ENCODE data around the gene CCSER2.

The CCSER2 gene

GRCh38 chr10:84293574-84294016 lies 34.8 kb upstream of the CCSER2 start:
- no peak for DNase-seq (ENCODE audit: low read depth, low spot score)
- no CpG with 5 or more reads among the region's 4 CpGs for WGBS (ENCODE audit: insufficient coverage, insufficient read length)

GRCh38 chr10:84294766-84295447 lies 33.5 kb upstream of the CCSER2 start:
- H3K36me3 ChIP-seq (ENCODE audit: control insufficient read depth, insufficient read depth, low read length) = no peaks in the 10 kb centered on the region
- H3K4me3 ChIP-seq (ENCODE audit: low read length) = no peak overlapping the region
- no peaks in the 10 kb centered on the region for H3K27me3 ChIP-seq (ENCODE audit: control insufficient read depth, insufficient read depth, low read length)
- no peak overlapping the region for H3K27ac ChIP-seq (ENCODE audit: low read length)
- DNase-seq (ENCODE audit: low read depth, low spot score) = no peak
- no CpG with 5 or more reads among the region's 1 CpG for WGBS (ENCODE audit: insufficient coverage, insufficient read length)
- peaks cover 9% of the 10 kb centered on the region for H3K4me1 ChIP-seq (ENCODE audit: control insufficient read depth, insufficient read depth, low read length)
- no peaks in the 10 kb centered on the region for H3K9me3 ChIP-seq (ENCODE audit: control insufficient read depth, insufficient read depth, low read length)

More at GRCh38 chr10:84293574-84294016, 34.8 kb upstream of the CCSER2 start:
- no peak overlapping the region for H3K27ac ChIP-seq (ENCODE audit: low read length)
- H3K36me3 ChIP-seq (ENCODE audit: control insufficient read depth, insufficient read depth, low read length) = no peaks in the 10 kb centered on the region
- H3K4me3 ChIP-seq (ENCODE audit: low read length) = no peak overlapping the region
- H3K27me3 ChIP-seq (ENCODE audit: control insufficient read depth, insufficient read depth, low read length) = no peaks in the 10 kb centered on the region
- H3K9me3 ChIP-seq (ENCODE audit: control insufficient read depth, insufficient read depth, low read length) = no peaks in the 10 kb centered on the region
- H3K4me1 ChIP-seq (ENCODE audit: control insufficient read depth, insufficient read depth, low read length) = peaks cover 9% of the 10 kb centered on the region

GRCh38 chr10:84296091-84296981 lies 32.1 kb upstream of the CCSER2 start:
- DNase-seq (ENCODE audit: low read depth, low spot score) = peak; percentile 29
- Histone ChIP-seq H3K4me1 (ENCODE audit: control insufficient read depth, insufficient read depth, low read length) (peaks cover 9% of the 10 kb centered on the region), H3K27me3 (ENCODE audit: control insufficient read depth, insufficient read depth, low read length) (no peaks in the 10 kb centered on the region), H3K36me3 (ENCODE audit: control insufficient read depth, insufficient read depth, low read length) (no peaks in the 10 kb centered on the region), H3K9me3 (ENCODE audit: control insufficient read depth, insufficient read depth, low read length) (no peaks in the 10 kb centered on the region), H3K4me3 (ENCODE audit: low read length) (no peak overlapping the region), H3K27ac (ENCODE audit: low read length) (peak overlapping the region; percentile 54)
- WGBS (ENCODE audit: insufficient coverage, insufficient read length) = no CpG with 5 or more reads among the region's 10 CpGs

GRCh38 chr10:84298057-84298456 lies 30.3 kb upstream of the CCSER2 start:
- H3K9me3 ChIP-seq (ENCODE audit: control insufficient read depth, insufficient read depth, low read length) = no peaks in the 10 kb centered on the region
- H3K4me1 ChIP-seq (ENCODE audit: control insufficient read depth, insufficient read depth, low read length) = peaks cover 9% of the 10 kb centered on the region
- no CpG with 5 or more reads among the region's 3 CpGs for WGBS (ENCODE audit: insufficient coverage, insufficient read length)
- no peaks in the 10 kb centered on the region for H3K27me3 ChIP-seq (ENCODE audit: control insufficient read depth, insufficient read depth, low read length)
- H3K27ac ChIP-seq (ENCODE audit: low read length) = no peak overlapping the region
- H3K36me3 ChIP-seq (ENCODE audit: control insufficient read depth, insufficient read depth, low read length) = no peaks in the 10 kb centered on the region
- no peak for DNase-seq (ENCODE audit: low read depth, low spot score)
- no peak overlapping the region for H3K4me3 ChIP-seq (ENCODE audit: low read length)

DNA sequence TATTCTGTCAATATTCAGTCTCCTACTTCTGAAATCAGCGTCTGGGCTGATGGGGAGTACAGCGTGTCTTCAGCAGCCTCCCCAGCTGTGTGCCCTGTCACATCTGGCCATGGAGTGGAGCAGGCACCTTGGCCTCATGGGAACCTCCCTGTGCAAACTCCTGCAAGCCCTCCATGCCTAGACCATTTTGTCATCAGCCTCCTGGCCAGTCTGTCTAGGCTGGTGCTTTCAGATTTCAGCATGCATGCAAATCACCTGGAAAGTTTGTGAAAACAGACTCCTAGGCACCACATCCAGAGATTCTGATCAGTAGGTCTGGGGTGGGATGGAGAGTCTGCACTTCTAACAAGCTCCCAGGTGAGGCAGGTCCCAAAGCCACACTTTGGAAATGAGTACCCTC lies 26.2 kb upstream of the CCSER2 start:
- Histone ChIP-seq H3K4me3 (ENCODE audit: low read length) (no peak overlapping the region), H3K36me3 (ENCODE audit: control insufficient read depth, insufficient read depth, low read length) (no peaks in the 10 kb centered on the region), H3K27me3 (ENCODE audit: control insufficient read depth, insufficient read depth, low read length) (no peaks in the 10 kb centered on the region), H3K4me1 (ENCODE audit: control insufficient read depth, insufficient read depth, low read length) (peaks cover 3% of the 10 kb centered on the region; the same call in 1 of the 2 replicates), H3K9me3 (ENCODE audit: control insufficient read depth, insufficient read depth, low read length) (no peaks in the 10 kb centered on the region), H3K27ac (ENCODE audit: low read length) (no peak overlapping the region)
- WGBS (ENCODE audit: insufficient coverage, insufficient read length) = no CpG with 5 or more reads among the region's 2 CpGs
- no peak for DNase-seq (ENCODE audit: low read depth, low spot score)

- Histone ChIP-seq H3K4me1 (ENCODE audit: control insufficient read depth, insufficient read depth, low read length) (0 out of 2 replicates have a peak, but pooled peaks cover 2% of the 10 kb centered on the region), H3K4me3 (ENCODE audit: low read length) (no peak overlapping the region), H3K9me3 (ENCODE audit: control insufficient read depth, insufficient read depth, low read length) (no peaks in the 10 kb centered on the region), H3K27me3 (ENCODE audit: control insufficient read depth, insufficient read depth, low read length) (no peaks in the 10 kb centered on the region), H3K36me3 (ENCODE audit: control insufficient read depth, insufficient read depth, low read length) (no peaks in the 10 kb centered on the region), H3K27ac (ENCODE audit: low read length) (no peak overlapping the region)
- DNase-seq (ENCODE audit: low read depth, low spot score) = no peak
- WGBS (ENCODE audit: insufficient coverage, insufficient read length) = no CpG with 5 or more reads among the region's 4 CpGs
Measured at GRCh38 chr10:84306751-84307384, 21.5 kb upstream of the CCSER2 start.

- WGBS (ENCODE audit: insufficient coverage, insufficient read length) = no CpG with 5 or more reads among the region's 1 CpG
- H3K27ac ChIP-seq (ENCODE audit: low read length) = no peak overlapping the region
Measured at GRCh38 chr10:84308021-84308420, 20.4 kb upstream of the CCSER2 start.

GRCh38 chr10:84308481-84309304 lies 19.7 kb upstream of the CCSER2 start:
- Histone ChIP-seq H3K9me3 (ENCODE audit: control insufficient read depth, insufficient read depth, low read length) (no peaks in the 10 kb centered on the region), H3K27me3 (ENCODE audit: control insufficient read depth, insufficient read depth, low read length) (no peaks in the 10 kb centered on the region), H3K36me3 (ENCODE audit: control insufficient read depth, insufficient read depth, low read length) (no peaks in the 10 kb centered on the region), H3K27ac (ENCODE audit: low read length) (no peak overlapping the region), H3K4me3 (ENCODE audit: low read length) (no peak overlapping the region), H3K4me1 (ENCODE audit: control insufficient read depth, insufficient read depth, low read length) (0 out of 2 replicates have a peak, but pooled peaks cover 2% of the 10 kb centered on the region)
- no CpG with 5 or more reads among the region's 6 CpGs for WGBS (ENCODE audit: insufficient coverage, insufficient read length)
- DNase-seq (ENCODE audit: low read depth, low spot score) = no peak

More at GRCh38 chr10:84308021-84308420, 20.4 kb upstream of the CCSER2 start:
- Histone ChIP-seq H3K4me3 (ENCODE audit: low read length) (no peak overlapping the region), H3K4me1 (ENCODE audit: control insufficient read depth, insufficient read depth, low read length) (0 out of 2 replicates have a peak, but pooled peaks cover 2% of the 10 kb centered on the region), H3K9me3 (ENCODE audit: control insufficient read depth, insufficient read depth, low read length) (no peaks in the 10 kb centered on the region), H3K36me3 (ENCODE audit: control insufficient read depth, insufficient read depth, low read length) (no peaks in the 10 kb centered on the region), H3K27me3 (ENCODE audit: control insufficient read depth, insufficient read depth, low read length) (no peaks in the 10 kb centered on the region)
- no peak for DNase-seq (ENCODE audit: low read depth, low spot score)

GRCh38 chr10:84310470-84310869 lies 17.9 kb upstream of the CCSER2 start:
- Histone ChIP-seq H3K36me3 (ENCODE audit: control insufficient read depth, insufficient read depth, low read length) (no peaks in the 10 kb centered on the region), H3K4me1 (ENCODE audit: control insufficient read depth, insufficient read depth, low read length) (peaks cover 4% of the 10 kb centered on the region; the same call in 1 of the 2 replicates), H3K27me3 (ENCODE audit: control insufficient read depth, insufficient read depth, low read length) (no peaks in the 10 kb centered on the region), H3K27ac (ENCODE audit: low read length) (no peak overlapping the region), H3K9me3 (ENCODE audit: control insufficient read depth, insufficient read depth, low read length) (no peaks in the 10 kb centered on the region), H3K4me3 (ENCODE audit: low read length) (no peak overlapping the region)
- no peak for DNase-seq (ENCODE audit: low read depth, low spot score)
- no CpG with 5 or more reads among the region's 2 CpGs for WGBS (ENCODE audit: insufficient coverage, insufficient read length)

All from iPS DF 6.9 (cell line).